GM21367 (cell line): ENCODE measurements around the gene SRRD.
"Not testable (repeated sequence)": the region's sequence is repeated elsewhere in the genome, so short reads cannot be mapped to it uniquely, and the experiment has no call there.

Experiments
- ATAC-seq: cut with Tn5 transposase; IDR thresholded peaks from one replicate; pipeline ENCODE4 v1.9.1; 2021; ENCODE audit not compliant: unreplicated experiment

The SRRD gene

GRCh38 chr22:26516503-26516902 is 32.8 kb downstream of the SRRD start:
- no peak for ATAC-seq

DNA sequence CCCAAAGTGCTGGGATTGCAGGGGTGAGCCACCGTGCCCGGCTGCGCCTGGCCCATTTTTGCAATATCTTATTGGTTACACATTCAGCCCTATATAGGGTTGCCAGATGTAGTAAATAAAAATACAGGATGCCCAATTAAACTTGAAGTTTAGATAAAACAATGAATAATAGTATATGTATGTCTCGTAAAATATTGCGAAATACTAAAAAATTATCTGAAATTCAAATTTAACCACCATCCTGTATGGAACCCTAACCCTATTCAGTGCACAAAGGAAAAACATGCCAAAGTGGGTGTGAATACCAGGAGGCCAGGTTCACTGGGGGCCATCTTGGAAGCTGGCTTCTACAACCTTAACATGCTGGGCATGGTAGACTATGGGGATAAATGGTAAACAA is 33.8 kb downstream of the SRRD start:
- ATAC-seq, result no peak

GRCh38 chr22:26522012-26522411 is 38.3 kb downstream of the SRRD start:
- ATAC-seq, result no peak

DNA sequence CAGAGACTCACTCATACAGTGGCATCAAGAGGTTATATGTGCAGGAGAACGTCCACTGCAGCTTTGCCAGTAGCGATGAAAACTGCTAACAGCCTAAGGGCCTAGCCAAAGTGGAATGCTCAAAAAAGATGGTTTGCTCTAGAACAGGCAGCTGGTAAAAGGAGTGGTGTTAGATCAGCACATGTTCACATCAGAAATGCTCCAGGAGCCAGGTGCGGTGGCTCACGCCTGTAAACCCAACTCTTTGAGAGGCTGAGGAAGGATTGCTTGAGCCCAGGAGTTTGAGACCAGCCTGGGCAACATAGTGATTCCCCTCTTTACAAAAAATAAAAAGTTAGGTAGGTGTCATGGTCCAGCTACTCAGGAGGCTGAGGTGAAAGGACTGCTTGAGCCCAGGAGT is 38.9 kb downstream of the SRRD start:
- ATAC-seq, result no peak

- no peak for ATAC-seq
Measured at GRCh38 chr22:26524870-26525269, 41.2 kb downstream of the SRRD start.

- ATAC-seq, result no peak
Measured at GRCh38 chr22:26525946-26526564, 42.4 kb downstream of the SRRD start.

GRCh38 chr22:26527167-26527566 is 43.5 kb downstream of the SRRD start:
- ATAC-seq, result no peak

DNA sequence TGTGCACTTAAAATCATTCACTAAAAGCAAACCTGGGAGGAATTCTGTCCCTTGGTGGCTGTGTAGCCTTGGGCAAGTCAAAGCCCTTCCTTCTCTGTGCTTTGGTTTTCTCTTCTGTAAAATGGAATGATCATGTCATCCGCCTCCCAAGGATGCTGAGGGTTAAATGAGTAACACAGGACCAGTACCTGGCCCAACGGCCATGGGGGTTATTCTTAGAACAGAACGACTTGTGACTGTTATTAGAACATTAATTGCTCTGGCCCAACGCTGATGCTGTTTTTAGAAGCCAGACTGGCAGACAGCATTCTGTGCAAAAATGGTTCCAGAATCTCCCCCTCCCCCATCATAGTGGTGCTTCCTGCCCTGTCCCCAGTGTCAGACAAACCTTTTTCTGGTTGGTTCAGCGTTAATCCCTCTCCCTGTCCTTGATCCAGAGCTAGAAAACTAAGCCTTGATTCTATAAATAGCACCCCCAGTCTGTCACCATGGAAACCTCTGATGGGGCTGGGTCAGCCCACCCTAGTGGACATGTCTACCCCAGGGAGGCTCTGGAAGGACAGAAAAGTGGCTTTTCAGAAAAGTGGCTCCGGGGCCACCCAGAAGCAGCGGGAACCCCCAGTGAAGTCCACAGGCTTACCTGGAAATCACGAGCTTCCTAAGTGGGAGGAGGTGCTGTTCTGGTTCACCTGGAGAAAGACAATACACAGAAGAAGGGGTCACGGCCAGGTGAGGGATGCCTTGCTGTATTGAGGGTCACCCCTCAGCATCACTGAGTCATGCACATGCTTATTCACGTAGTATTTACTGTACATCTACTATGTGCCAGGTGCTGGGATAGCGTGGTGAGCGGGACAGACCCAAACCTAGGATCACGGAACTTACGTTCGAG is 44.1 kb downstream of the SRRD start:
- no peak for ATAC-seq

- not testable (repeated sequence) for ATAC-seq
Measured at GRCh38 chr22:26528518-26528917, 44.8 kb downstream of the SRRD start.

GRCh38 chr22:26529345-26529744 is 45.7 kb downstream of the SRRD start:
- ATAC-seq, result no peak

DNA sequence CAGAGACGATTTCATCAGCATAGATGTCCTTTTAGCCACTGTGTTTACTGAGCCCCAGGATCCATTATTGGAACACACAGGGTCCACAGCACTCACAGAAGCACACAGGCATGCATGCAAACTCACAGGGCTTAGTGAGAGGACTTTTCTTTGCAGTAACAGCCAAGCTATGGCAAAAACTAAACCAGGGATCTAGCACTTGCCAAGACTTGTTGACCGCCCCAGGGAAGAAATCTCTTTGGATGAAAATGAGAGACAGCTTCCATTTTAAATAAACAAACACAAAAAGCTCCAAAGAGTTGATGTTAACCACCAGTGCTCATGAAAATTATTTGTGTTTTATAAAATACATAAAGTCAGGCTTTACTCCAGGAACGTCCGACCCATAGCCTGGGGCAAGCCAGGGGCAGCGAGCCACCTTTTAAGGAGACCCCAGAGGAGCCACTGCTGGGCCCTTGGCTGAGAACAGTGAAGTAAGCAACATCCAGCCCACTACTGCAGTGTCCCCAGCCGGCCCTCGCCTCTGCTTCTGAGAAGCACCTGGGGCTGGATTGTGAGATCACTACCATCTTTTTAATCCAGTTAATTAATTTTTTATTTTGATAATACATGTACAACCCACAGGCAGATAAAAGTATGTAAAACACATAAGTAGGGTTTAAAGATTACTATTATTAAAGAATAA is 50.6 kb downstream of the SRRD start:
- ATAC-seq, result no peak

DNA sequence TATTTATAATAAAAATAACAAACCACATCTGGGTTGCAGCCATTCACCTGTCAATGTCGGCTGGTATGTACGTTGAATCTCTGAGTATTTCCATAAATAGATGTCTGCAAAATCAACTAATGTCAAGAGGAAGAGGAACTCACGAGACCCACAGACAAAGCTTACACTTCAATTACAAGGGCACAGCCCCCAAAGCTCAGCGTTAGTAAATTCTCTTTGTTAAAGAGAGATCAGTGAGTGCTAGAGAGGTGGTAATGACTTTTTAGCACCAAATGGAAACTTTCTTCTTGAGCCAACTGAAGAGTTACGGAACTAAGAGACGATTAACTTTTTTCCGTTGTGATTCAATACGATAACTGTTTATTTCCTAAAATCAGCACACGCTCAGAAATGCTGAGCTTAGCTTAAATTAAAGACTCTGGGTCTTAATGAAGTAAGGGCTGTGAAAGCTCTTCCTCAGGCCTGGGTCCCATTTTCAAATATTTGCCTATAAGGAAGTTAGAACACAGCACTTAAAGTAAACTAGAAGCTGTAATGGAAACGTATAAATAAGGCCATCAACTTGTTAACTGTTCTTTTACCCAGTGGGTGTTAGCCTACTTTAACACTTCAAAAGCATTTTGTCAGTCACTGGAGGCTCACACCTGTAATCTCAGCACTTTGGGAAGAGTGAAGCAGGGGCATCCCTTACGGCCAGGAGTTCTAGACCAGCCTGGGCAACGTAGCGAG is 51.4 kb downstream of the SRRD start:
- ATAC-seq, result no peak

DNA sequence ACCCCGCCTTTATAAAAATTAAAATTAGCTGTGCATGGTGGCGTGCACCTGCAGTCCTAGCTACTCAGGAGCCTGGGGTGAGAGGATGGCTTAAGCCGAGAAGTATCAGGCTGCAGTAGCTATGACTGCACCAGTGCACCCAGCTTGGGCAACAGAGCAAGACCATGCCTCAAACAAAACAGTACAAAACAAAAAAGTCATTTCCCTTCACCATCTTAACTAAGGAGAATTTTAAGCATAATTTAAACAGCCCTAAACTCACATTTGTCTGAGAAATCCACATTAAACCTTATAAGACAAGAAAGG is 51.9 kb downstream of the SRRD start:
- ATAC-seq, result no peak

GRCh38 chr22:26536056-26536761 is 52.5 kb downstream of the SRRD start:
- no peak for ATAC-seq

- ATAC-seq, result no peak
Measured at GRCh38 chr22:26536762-26537134, 53.1 kb downstream of the SRRD start.

GRCh38 chr22:26540119-26540518 is 56.4 kb downstream of the SRRD start:
- ATAC-seq, result no peak

DNA sequence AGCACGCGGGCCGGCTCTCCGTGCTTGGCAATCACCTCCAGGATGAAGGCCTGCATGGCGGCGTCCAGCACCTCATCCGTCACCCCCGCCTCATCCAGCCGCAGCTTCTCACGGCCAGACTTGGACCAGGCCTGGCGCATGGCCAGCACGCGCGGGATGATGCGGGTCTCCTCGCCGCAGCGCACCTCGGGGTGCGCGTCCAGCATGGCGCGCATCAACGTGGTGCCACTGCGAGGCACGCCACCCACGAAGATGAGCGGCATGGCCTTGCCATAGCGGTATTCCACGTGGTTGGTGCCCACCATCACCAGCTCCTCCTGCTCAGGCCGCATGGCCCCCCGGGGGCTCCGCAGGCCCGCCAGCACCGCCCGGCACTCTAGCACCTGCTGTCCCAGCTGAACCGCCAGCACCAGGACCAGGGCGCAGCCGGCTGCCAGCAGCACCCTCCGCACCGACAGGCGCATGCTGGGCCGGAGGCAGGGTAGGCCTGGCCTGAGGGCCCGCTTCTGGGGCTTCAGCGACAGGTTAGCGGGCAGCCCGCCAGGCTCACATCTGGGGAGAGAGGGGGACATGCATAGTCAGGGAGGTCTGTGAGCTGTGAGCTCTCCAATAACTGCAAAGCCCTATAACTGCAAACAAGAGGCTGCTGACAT is 57.6 kb downstream of the SRRD start:
- ATAC-seq, result no peak

DNA sequence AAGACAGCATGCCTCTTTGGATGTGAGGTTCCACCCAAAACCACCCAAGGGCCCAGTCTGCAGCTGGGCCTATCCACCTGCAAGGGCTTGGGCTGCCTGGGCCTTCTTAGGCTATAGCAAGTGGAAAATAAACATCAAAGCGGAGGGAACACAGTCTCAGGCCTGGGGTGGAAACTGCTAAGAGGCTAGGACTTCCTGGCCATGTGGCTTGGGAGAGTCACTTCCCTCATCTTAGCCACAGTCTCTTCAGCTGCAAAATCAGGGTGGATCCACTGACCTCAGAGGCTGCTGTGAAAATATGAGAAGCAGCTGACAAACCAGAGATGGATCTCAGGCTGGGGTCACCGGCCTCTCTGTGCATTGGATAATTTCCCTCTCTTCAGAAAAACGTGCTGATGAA is 59.2 kb downstream of the SRRD start:
- ATAC-seq, result no peak
